Liver (tissue), 9 donors: ENCODE data around the gene TIAM2. TPM values are rescaled to one million over a fixed set of nuclear protein-coding genes. Genes with fewer than 3 reads are reported as not detected.

Experiments
- DNase-seq: peaks from one replicate; pipeline ENCODE4 v3.0.0-alpha.2; 2017; ENCODE audit warnings: low spot score
- H3K27ac ChIP-seq, 2 donors: one replicate each; pipeline ENCODE4 v1.7.0; 2013; ENCODE audit warnings: inconsistent platforms in 2 of 2, low read length in 2 of 2, control low read depth in 1 of 2, low read depth in 1 of 2, mild to moderate bottlenecking in 1 of 2
- H3K27me3 ChIP-seq, 4 donors: one replicate each; pipeline versions ENCODE4 v1.6.1 to v1.7.0; 2013; ENCODE audit warnings: low read length in 3 of 4, inconsistent platforms in 1 of 4, mild to moderate bottlenecking in 1 of 4, moderate library complexity in 1 of 4; ENCODE audit not compliant: control insufficient read depth in 4 of 4, insufficient read depth in 4 of 4
- H3K36me3 ChIP-seq, 4 donors: one replicate each; pipeline versions ENCODE4 v1.6.1 to v1.7.0; 2013; ENCODE audit warnings: low read length in 3 of 4, mild to moderate bottlenecking in 3 of 4, low read depth in 1 of 4, moderate library complexity in 1 of 4; ENCODE audit not compliant: control insufficient read depth in 4 of 4, insufficient read depth in 3 of 4
- H3K4me1 ChIP-seq, 4 donors: one replicate each; pipeline versions ENCODE4 v1.6.1 to v1.7.0; 2013; ENCODE audit warnings: low read length in 3 of 4, mild to moderate bottlenecking in 3 of 4, moderate library complexity in 1 of 4; ENCODE audit not compliant: control insufficient read depth in 4 of 4, insufficient read depth in 4 of 4
- H3K4me3 ChIP-seq, 3 donors: one replicate each; pipeline versions ENCODE4 v1.6.1 to v1.7.0; 2013; ENCODE audit warnings: low read length in 3 of 3, control low read depth in 1 of 3, low read depth in 1 of 3, mild to moderate bottlenecking in 1 of 3
- H3K9ac ChIP-seq, 2 donors: one replicate each; pipeline ENCODE4 v1.7.0; 2013; ENCODE audit warnings: low read length in 2 of 2, mild to moderate bottlenecking in 2 of 2, moderate library complexity in 2 of 2, control low read depth in 1 of 2, low read depth in 1 of 2
- H3K9me3 ChIP-seq, 4 donors: one replicate each; pipeline versions ENCODE4 v1.6.1 to v1.7.0; 2013; ENCODE audit warnings: low read length in 3 of 4; ENCODE audit not compliant: control insufficient read depth in 4 of 4
- CTCF ChIP-seq: fragments of 150-350 bp; IDR thresholded peaks from 2 replicates; pipeline ENCODE4 v1.5.1; 2017; ENCODE audit warnings: improper control_type of control experiment, low read depth, low read length; ENCODE audit not compliant: missing input control
- EGR1 ChIP-seq, 2 donors: IDR thresholded peaks; 2 replicates each; pipeline ENCODE4 v1.6.1; 2016 to 2018; ENCODE audit warnings: antibody characterized with exemption in 2 of 2, low read depth in 2 of 2
- FOXA1 ChIP-seq: IDR thresholded peaks from 2 replicates; pipeline ENCODE4 v1.6.1; 2016; ENCODE audit warnings: antibody characterized with exemption
- FOXA2 ChIP-seq: IDR thresholded peaks from 2 replicates; pipeline ENCODE4 v1.6.1; 2016; ENCODE audit warnings: antibody characterized with exemption
- HNF4A ChIP-seq, 2 donors: conservative IDR thresholded peaks; 2 replicates each; pipeline ENCODE4 v1.6.1; 2016; ENCODE audit warnings: antibody characterized with exemption in 2 of 2, mild to moderate bottlenecking in 2 of 2
- HNF4G ChIP-seq: IDR thresholded peaks from 2 replicates; pipeline ENCODE4 v1.6.1; 2016; ENCODE audit warnings: antibody characterized with exemption
- JUND ChIP-seq, 2 donors: IDR thresholded peaks; 2 replicates each; pipeline ENCODE4 v1.6.1; 2016; ENCODE audit warnings: antibody characterized with exemption in 2 of 2
- MAX ChIP-seq: IDR thresholded peaks from 2 replicates; pipeline ENCODE4 v1.6.1; 2016; ENCODE audit warnings: antibody characterized with exemption
- NR2F2 ChIP-seq: IDR thresholded peaks from 2 replicates; pipeline ENCODE4 v1.6.1; 2016; ENCODE audit warnings: antibody characterized with exemption
- RAD21 ChIP-seq, 2 donors: IDR thresholded peaks; 2 replicates each; pipeline ENCODE4 v1.6.1; 2016; ENCODE audit warnings: antibody characterized with exemption in 2 of 2, mild to moderate bottlenecking in 2 of 2
- REST ChIP-seq: IDR thresholded peaks from 2 replicates; pipeline ENCODE4 v1.6.1; 2016; ENCODE audit warnings: antibody characterized with exemption, mild to moderate bottlenecking
- SP1 ChIP-seq: IDR thresholded peaks from 2 replicates; pipeline ENCODE4 v1.6.1; 2018; ENCODE audit warnings: antibody characterized with exemption, mild to moderate bottlenecking
- ZBTB33 ChIP-seq: IDR thresholded peaks from 2 replicates; pipeline ENCODE4 v1.6.1; 2016; ENCODE audit warnings: antibody characterized with exemption
- WGBS: extraction: QIAGEN DNeasy Blood & Tissue Kit; methylation state at CpG from one replicate; pipeline ENCODE4 v1.1.7; 2013; 5-methylcytosine and 5-hydroxymethylcytosine counted together
- polyA plus RNA-seq, 2 donors: library from polyadenylated mRNA; stranded (reverse) in 1 of 2; unstranded in 1 of 2; fragments of 200-250 nt in 1 of 2; fragments of >200 nt in 1 of 2; fragmentation: Nextera tagmentation in 1 of 2; extraction: Ambion mirVana in 1 of 2; gene quantifications; one replicate each; pipeline versions ENCODE4 v1.2.1 to v1.2.3, GENCODE V29; 2013 to 2015
- total RNA-seq, 2 donors: library from RNA; depleted of rRNA; stranded (reverse); fragments of >200 nt; gene quantifications; one replicate each; pipeline ENCODE4 v1.2.3, GENCODE V29; 2014
- donor health status: healthy.
- donor health status: healthy.
- donor health status: healthy.
- donor health status: healthy.
- donor health status: healthy.

Gene TIAM2
- total and polyA plus RNA-seq, 4 donors, result 0.62 to 3.7 (median 2.4) TPM

- no peak for TF ChIP-seq REST
- TF ChIP-seq FOXA1, result no peak
- no peak for TF ChIP-seq FOXA2
Observed at GRCh38 chr6:155132617-155133016, 137.5 kb downstream of the TIAM2 start (continued).

- H3K4me1 ChIP-seq, result peaks cover 0 to 6% (median 1%) of the 10 kb centered on the region in 4 donors
- no peaks in the 10 kb centered on the region for H3K9me3 ChIP-seq
- no peak overlapping the region for H3K9ac ChIP-seq
- H3K27ac ChIP-seq, result no peak overlapping the region
- TF ChIP-seq JUND (IDR thresholded peaks at IDR 0.05), result no peak
- no peak for TF ChIP-seq CTCF
- no peak for TF ChIP-seq HNF4G
- no peak for TF ChIP-seq EGR1 (IDR thresholded peaks at IDR 0.05; ENCODE audit: low read depth in 2 of 2)
- no peak for TF ChIP-seq FOXA1
- no peak for TF ChIP-seq SP1
- TF ChIP-seq REST, result no peak
- no peak for TF ChIP-seq FOXA2
- no peak for TF ChIP-seq MAX
- no peak for TF ChIP-seq ZBTB33
- no peak for TF ChIP-seq HNF4A (conservative IDR thresholded peaks at IDR 0.05)
- no peak for TF ChIP-seq RAD21 (IDR thresholded peaks at IDR 0.05)
- TF ChIP-seq NR2F2, result no peak
- no peak for DNase-seq
- 80% methylated on average over 1 of the region's 1 CpG for WGBS
- no peak overlapping the region for H3K4me3 ChIP-seq
- no peaks in the 10 kb centered on the region for H3K27me3 ChIP-seq
- no peaks in the 10 kb centered on the region for H3K36me3 ChIP-seq
Observed at GRCh38 chr6:155141002-155141401, 145.9 kb downstream of the TIAM2 start.
